NCI-H128 (cell line): ENCODE data around the gene OR11L1.

ENCODE experiments used
- DNase-seq: peaks from one replicate; lab custom pipeline; 2025; ENCODE audit not compliant: unreplicated experiment; lab: John Stamatoyannopoulos, UW

Gene OR11L1

DNA sequence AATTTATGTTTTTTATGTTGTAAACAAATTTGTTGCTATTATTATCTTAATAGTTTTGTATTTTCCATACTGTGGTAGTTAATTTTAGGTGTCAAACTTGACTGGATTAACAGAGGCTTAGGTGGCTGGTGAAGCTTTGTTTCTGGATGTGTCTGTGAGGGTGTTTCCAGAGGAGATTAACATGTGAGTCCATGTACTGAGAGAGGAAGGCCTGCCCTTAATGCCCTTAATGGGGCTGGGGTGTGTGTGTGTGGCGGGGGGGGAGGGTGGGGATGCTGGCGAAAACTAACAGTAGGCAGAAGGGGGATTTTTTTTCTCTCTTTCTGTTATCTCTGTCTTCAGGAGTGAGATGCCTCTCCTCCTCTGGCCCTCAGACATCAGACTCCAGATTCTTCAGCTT lies 19.6 kb downstream of the OR11L1 start:
- no peak for DNase-seq

DNA sequence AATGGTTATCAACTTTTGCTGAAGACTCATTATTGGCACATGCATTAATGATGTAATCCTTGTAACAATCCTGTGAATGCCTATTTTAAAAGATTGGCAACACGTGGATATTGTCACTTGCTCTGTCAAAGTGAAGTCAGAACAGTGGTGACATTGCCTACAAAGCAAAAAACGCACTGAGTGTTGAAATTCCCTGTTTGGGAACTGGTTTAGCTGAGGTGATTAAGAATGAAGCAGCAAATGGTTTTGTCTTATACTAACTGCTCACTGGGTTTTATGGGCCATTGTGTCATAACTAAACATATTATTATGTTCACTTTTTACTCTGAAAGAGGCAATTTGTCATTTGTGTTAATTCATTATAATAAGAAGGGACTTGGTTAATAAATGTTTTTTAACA lies 29.1 kb downstream of the OR11L1 start:
- no peak for DNase-seq

DNA sequence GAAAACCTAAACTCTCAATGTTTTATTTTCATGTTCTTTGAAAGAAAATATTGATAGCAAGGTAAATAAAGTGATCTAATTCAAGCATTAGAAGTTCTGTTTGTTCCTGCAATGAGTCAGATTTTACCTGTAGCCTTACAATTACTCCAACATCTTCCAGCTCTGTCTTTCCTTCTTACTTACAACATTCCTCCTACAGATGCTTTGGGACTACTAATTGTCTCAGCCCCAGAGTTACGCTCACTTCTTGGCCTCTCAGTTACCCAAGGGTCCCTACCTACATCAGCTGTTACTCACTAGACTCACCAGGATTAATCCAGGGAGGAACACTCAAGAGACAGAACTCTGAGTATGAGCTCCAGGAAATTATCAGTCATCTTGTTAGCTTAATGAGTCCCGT lies 44.2 kb downstream of the OR11L1 start:
- DNase-seq, result no peak
